ENCODE results near the gene CELA3B. TPM values are rescaled to one million over a fixed set of nuclear protein-coding genes. Genes with fewer than 3 reads are reported as not detected.

CELA3B gene
- total and polyA plus RNA-seq, 2 of the 13 experiments (the other 11 are each of a cell fraction or from before 2014, with no cell fraction given), result 0.34 TPM; not detected in 1

GRCh38 chr1:22026924-22027289 is 50.1 kb downstream of the CELA3B start:
- H4K20me1 ChIP-seq (ENCODE audit: insufficient read depth, low read length), result no peaks in the 10 kb centered on the region
- BruUV-seq (replicated peaks), result no TSS peak
- in situ Hi-C loops (cut with HindIII; ENCODE audit: extremely low pct_ligation_motif_present, low pct_unique_long_range_greater_than_20kb) (no loop called here), intact Hi-C loops (cut with micrococcal nuclease; ENCODE audit: unreplicated experiment) (no loop called here)
- peaks cover 5% of the 10 kb centered on the region for H3K79me2 ChIP-seq (ENCODE audit: insufficient read depth, low read length)
- no peaks in the 10 kb centered on the region for H3K36me3 ChIP-seq (replicated peaks in 1 of 2; ENCODE audit: control insufficient read depth in 1 of 2, insufficient read depth in 2 of 2, low read length in 2 of 2)
- no peak overlapping the region for H3K4me2 ChIP-seq (ENCODE audit: low read depth, low read length)
- FAIRE-seq (no peak), DNase-seq (ENCODE audit: low spot score) (no peak), ATAC-seq (no peak)
- no peak overlapping the region for H3K9ac ChIP-seq (ENCODE audit: insufficient read depth, low read depth, low read length)
- ChIA-PET CTCF (ENCODE audit: low intra/inter-chr PET ratio, low total read pairs) (no interaction called here), POLR2A (interaction anchor here (1.0 kb wide), 1 partner anchor 12 kb away, joined by 5 read pairs; no protein-coding TSS in a partner anchor)
- peaks cover 44% of the 10 kb centered on the region for H3K4me1 ChIP-seq (ENCODE audit: insufficient read depth, low read length)
- H3K27ac ChIP-seq (ENCODE audit: extremely low read length, insufficient read depth, low read length), result no peak overlapping the region
- WGBS (ENCODE audit: low lambda C conversion rate), result 86% methylated on average over 3 of the region's 3 CpGs
- no peaks in the 10 kb centered on the region for H3K9me3 ChIP-seq (ENCODE audit: low read length)
- no peak overlapping the region for H3K4me3 ChIP-seq (replicated peaks in 1 of 3; ENCODE audit: insufficient read depth in 1 of 3, low read depth in 2 of 3, low read length in 3 of 3)
- no peaks in the 10 kb centered on the region; a peak in 1 of 5 replicates for H3K27me3 ChIP-seq (ENCODE audit: control insufficient read depth in 1 of 2, insufficient read depth in 2 of 2, low read length in 2 of 2)
- no peak overlapping the region for H2AFZ ChIP-seq (ENCODE audit: low read length)
- no peak for TF ChIP-seq ZNF839 (CRISPR knock-in tag; IDR thresholded peaks at IDR 0.05; ENCODE audit: borderline replicate concordance)
- TF ChIP-seq THAP9 (CRISPR knock-in tag; IDR thresholded peaks at IDR 0.05; ENCODE audit: borderline replicate concordance), result no peak
- no peak for TF ChIP-seq ZNF205 (CRISPR knock-in tag; IDR thresholded peaks at IDR 0.05)
- no peak for TF ChIP-seq ZNF275 (CRISPR knock-in tag; IDR thresholded peaks at IDR 0.05; ENCODE audit: borderline replicate concordance)
- no peak for TF ChIP-seq ATM (IDR thresholded peaks at IDR 0.05; ENCODE audit: borderline replicate concordance)
- no peak for TF ChIP-seq BCL3 (CRISPR knock-in tag; IDR thresholded peaks at IDR 0.05)
- TF ChIP-seq GLI4 (CRISPR knock-in tag; IDR thresholded peaks at IDR 0.05; ENCODE audit: borderline replicate concordance), result no peak
- TF ChIP-seq ZBTB8A (CRISPR knock-in tag; IDR thresholded peaks at IDR 0.05; ENCODE audit: borderline replicate concordance, low read depth), result no peak
- TF ChIP-seq ZNF749 (CRISPR knock-in tag; IDR thresholded peaks at IDR 0.05; ENCODE audit: borderline replicate concordance), result no peak
- TF ChIP-seq GATAD1 (CRISPR knock-in tag; IDR thresholded peaks at IDR 0.05), result no peak
- TF ChIP-seq SALL1 (CRISPR knock-in tag; IDR thresholded peaks at IDR 0.05), result no peak
- TF ChIP-seq, protein P1, sequence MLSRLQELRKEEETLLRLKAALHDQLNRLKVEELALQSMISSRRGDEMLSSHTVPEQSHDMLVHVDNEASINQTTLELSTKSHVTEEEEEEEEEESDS (CRISPR knock-in tag; IDR thresholded peaks at IDR 0.05; ENCODE audit: borderline replicate concordance), result no peak
- no peak for TF ChIP-seq ZNF564 (CRISPR knock-in tag; IDR thresholded peaks at IDR 0.05)

All from HepG2 (cell line).